ENCODE results near the gene UVRAG.

Gene UVRAG

DNA sequence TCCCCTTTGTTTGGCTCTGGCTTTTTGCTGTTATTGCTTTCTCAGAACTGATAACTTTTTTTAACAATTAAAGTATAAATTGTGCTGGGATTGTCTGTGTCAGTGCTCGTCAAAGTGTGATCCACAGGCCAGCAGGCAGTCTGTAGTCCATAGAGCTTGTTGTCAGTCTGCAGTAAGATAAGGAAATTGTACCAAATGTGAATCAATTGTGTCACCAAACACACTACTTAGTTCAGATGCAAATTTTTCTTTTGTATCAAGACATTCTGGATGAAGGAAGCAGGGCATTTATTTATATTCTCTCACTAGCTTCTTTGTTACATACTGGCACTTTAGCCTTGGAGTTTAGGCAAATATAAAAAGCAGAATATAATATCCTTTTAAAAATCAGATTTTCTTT lies 270.3 kb downstream of the UVRAG start:
- TF ChIP-seq, protein P1, sequence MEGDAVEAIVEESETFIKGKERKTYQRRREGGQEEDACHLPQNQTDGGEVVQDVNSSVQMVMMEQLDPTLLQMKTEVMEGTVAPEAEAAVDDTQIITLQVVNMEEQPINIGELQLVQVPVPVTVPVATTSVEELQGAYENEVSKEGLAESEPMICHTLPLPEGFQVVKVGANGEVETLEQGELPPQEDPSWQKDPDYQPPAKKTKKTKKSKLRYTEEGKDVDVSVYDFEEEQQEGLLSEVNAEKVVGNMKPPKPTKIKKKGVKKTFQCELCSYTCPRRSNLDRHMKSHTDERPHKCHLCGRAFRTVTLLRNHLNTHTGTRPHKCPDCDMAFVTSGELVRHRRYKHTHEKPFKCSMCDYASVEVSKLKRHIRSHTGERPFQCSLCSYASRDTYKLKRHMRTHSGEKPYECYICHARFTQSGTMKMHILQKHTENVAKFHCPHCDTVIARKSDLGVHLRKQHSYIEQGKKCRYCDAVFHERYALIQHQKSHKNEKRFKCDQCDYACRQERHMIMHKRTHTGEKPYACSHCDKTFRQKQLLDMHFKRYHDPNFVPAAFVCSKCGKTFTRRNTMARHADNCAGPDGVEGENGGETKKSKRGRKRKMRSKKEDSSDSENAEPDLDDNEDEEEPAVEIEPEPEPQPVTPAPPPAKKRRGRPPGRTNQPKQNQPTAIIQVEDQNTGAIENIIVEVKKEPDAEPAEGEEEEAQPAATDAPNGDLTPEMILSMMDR (IDR thresholded peaks at IDR 0.05; ENCODE audit: extremely low read depth, insufficient read depth, missing control alignments) = no peak
- in situ Hi-C loops (cut with MboI; ENCODE audit: low pct_unique_long_range_greater_than_20kb, low sequenced_read_pairs, unreplicated experiment) = no loop called here
- DNase-seq (ENCODE audit: low spot score) = no peak

DNA sequence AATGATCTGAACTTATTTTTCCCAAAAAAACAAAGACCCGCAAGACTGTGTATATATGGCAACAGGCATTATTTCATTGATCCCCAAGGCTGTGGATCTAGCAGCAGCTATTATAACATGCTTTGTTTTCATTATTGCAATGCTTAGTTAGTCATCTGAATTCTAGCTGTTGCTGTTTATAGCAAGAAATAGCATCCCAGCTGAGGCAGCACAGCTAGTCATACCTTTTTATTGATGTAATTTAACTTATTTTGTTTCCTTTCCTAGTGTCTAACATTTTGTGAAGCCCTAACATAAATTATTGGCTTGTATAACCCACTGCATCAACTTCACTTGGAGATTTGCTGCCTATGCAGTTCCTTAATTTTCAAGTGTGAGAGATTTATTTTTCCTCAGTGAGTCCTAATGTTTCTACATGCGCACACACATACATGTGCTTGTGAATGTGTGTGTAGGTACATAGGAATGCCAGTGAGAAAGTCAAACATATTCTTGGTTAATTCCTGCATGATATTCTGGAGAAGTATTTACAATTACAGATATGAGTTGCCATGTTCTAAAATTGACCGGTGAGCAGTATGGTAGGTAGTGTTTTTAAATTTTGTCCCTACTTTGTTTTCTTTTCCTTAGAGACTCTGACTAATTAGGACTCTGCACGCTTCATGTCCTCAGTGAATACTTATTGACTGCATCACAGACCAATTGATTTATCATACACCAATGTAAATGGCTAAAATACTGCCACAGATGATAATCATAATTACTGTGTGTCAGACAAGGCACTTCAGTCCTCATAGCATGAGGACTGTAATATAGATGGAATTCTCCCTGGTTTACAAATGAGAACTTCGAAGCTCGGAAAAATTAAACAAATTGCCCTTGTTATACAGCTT lies 272.0 kb downstream of the UVRAG start:
- TF ChIP-seq, protein P1 (IDR thresholded peaks at IDR 0.05; ENCODE audit: extremely low read depth, insufficient read depth, missing control alignments) = no peak
- no peak for DNase-seq (ENCODE audit: low spot score)

DNA sequence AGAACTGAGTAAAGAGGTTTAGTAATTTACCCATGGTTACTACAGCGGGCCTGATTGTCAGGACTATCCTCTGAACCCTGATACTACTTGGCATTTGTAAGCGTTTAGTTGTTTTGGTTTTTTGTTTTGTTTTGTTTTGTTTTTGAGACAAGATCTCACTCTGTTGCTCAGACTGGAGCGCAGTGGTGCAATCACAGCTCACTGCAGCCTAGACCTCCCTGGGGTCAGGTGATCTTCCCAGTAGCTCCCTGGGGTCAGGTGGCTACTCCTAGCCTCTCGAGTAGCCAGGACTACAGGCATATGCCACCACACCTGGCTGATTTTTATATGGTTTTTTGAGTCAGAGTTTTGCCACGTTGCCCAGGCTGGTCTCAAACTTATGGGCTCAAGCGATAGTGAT lies 272.7 kb downstream of the UVRAG start:
- DNase-seq (ENCODE audit: low spot score) = no peak
- TF ChIP-seq, protein P1 (IDR thresholded peaks at IDR 0.05; ENCODE audit: extremely low read depth, insufficient read depth, missing control alignments) = no peak
- in situ Hi-C loops (cut with MboI; ENCODE audit: low pct_unique_long_range_greater_than_20kb, low sequenced_read_pairs, unreplicated experiment) = no loop called here

More for the DNA sequence above, 272.0 kb downstream of the UVRAG start:
- in situ Hi-C loops (cut with MboI; ENCODE audit: low pct_unique_long_range_greater_than_20kb, low sequenced_read_pairs, unreplicated experiment) = no loop called here

DNA sequence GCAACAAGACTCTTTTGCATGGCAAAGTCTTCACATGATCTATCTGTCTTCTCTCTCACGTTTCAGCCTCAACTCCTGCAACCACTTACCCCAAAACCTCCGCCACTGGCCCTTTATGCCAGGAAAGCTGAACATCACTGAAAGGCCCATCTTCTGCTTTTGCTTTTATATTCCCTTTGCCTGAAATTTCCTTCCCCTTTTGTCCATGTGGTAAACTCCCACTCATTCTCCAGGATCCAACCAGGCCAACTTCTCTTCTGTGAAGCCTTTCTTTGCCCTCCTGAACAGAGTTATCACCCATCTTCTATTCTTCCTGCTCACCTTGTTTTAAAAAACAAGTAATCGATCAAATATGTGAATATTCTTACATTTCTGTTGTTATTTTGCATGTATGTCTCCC lies 273.5 kb downstream of the UVRAG start:
- no peak for DNase-seq (ENCODE audit: low spot score)
- in situ Hi-C loops (cut with MboI; ENCODE audit: low pct_unique_long_range_greater_than_20kb, low sequenced_read_pairs, unreplicated experiment) = no loop called here
- TF ChIP-seq, protein P1 (IDR thresholded peaks at IDR 0.05; ENCODE audit: extremely low read depth, insufficient read depth, missing control alignments) = no peak

DNA sequence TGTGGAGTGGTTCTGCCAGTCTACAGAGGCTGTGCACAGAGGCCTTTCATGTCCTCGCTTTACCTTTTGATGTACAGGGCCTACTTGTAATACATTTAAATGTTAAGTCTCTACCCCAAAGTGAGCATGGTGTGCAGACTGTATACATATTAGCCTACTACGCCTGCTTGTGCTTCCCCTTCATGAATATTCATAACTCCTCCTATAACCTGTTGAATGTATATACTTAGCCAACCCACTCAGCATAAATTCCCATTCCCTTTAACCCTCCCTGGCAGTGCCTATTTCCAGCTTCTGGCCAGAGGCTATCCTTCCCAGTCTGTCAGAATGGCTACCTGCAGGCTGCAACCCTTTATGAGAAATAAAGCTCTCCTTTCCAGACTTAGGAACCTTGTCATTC lies 275.2 kb downstream of the UVRAG start:
- TF ChIP-seq, protein P1 (IDR thresholded peaks at IDR 0.05; ENCODE audit: extremely low read depth, insufficient read depth, missing control alignments) = no peak

DNA sequence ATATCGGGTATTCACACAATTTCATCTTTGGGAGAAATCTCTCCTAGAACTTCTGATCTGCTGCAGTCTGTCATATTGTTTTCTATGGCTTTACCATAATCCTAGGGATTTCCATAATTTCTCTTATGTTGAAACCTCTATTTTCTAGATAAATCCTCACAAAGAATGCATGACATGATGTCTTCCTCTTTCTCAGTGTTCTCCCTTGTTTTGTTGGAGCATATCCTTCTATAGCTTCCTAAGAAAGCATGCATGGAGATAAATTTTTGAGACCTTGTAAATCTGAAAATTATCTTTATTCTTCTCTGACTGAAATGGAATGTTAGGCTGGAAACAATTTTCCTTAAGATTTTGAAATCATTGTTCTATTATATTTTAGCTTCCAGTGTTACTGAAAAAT lies 275.8 kb downstream of the UVRAG start:
- no peak for DNase-seq (ENCODE audit: low spot score)
- in situ Hi-C loops (cut with MboI; ENCODE audit: low pct_unique_long_range_greater_than_20kb, low sequenced_read_pairs, unreplicated experiment) = no loop called here
- TF ChIP-seq, protein P1 (IDR thresholded peaks at IDR 0.05; ENCODE audit: extremely low read depth, insufficient read depth, missing control alignments) = no peak

More for the DNA sequence above, 275.2 kb downstream of the UVRAG start:
- in situ Hi-C loops (cut with MboI; ENCODE audit: low pct_unique_long_range_greater_than_20kb, low sequenced_read_pairs, unreplicated experiment) = no loop called here
- no peak for DNase-seq (ENCODE audit: low spot score)
